ENCODE results near the gene MMP13. TPM values are rescaled to one million over a fixed set of nuclear protein-coding genes. Genes with fewer than 3 reads are reported as not detected.

Gene MMP13
- polyA plus RNA-seq, 2 of the 4 experiments (the other 2 are of a cell fraction), result not detected

DNA sequence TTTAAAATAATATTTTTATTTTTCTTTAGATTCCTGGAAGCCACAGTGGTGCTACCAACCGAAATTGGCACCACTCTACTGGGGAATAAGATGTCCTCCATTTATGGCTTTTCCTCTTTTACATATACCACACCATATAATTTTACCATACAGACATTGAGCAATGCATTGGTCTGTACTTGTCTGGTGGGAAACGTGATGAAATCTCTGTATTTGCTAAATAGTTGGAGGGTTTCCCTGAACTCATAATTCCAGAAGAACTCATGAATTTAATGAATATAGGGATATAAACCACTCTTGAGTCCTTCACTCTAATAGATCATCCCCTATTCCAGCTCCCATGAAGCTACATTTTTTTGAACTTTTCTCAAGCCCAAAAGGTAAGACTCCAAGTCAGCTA lies 28.0 kb upstream of the MMP13 start:
- ChIA-PET POLR2A (no interaction called here), CTCF (interaction anchor here (1.6 kb wide), 1 partner anchor 11 kb away, joined by 3 read pairs; no protein-coding TSS in a partner anchor)
- DNase-seq (ENCODE audit: low read depth in 1 of 2, low spot score in 1 of 2), result no peak
- 62% methylated on average over 2 of the region's 2 CpGs for WGBS (ENCODE audit: missing lambda C conversion rate)
- Histone ChIP-seq H3K27ac (no peak overlapping the region), H3K4me3 (no peak overlapping the region), H3K4me2 (no peak overlapping the region), H3K4me1 (no peaks in the 10 kb centered on the region), H3K9me3 (no peaks in the 10 kb centered on the region)
- TF ChIP-seq HEYL (CRISPR knock-in tag; IDR thresholded peaks at IDR 0.05), result no peak
- TF ChIP-seq POLR2AphosphoS2 (conservative IDR thresholded peaks at IDR 0.05; ENCODE audit: low read length), result no peak
- TF ChIP-seq JUN (IDR thresholded peaks at IDR 0.05), result no peak
- no peak for TF ChIP-seq RCOR1 (IDR thresholded peaks at IDR 0.05; ENCODE audit: low read depth, low read length)
- TF ChIP-seq, protein P1, sequence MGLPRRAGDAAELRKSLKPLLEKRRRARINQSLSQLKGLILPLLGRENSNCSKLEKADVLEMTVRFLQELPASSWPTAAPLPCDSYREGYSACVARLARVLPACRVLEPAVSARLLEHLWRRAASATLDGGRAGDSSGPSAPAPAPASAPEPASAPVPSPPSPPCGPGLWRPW (IDR thresholded peaks at IDR 0.05), result no peak
- TF ChIP-seq CHD2 (IDR thresholded peaks at IDR 0.05; ENCODE audit: low read length, partially characterized antibody), result no peak
- TF ChIP-seq SMC3 (IDR thresholded peaks at IDR 0.05), result no peak
- TF ChIP-seq HOXB13 (CRISPR knock-in tag; IDR thresholded peaks at IDR 0.05; ENCODE audit: low read depth), result no peak
- TF ChIP-seq CHD4 (IDR thresholded peaks at IDR 0.05; ENCODE audit: borderline replicate concordance), result no peak
- TF ChIP-seq, protein P2, sequence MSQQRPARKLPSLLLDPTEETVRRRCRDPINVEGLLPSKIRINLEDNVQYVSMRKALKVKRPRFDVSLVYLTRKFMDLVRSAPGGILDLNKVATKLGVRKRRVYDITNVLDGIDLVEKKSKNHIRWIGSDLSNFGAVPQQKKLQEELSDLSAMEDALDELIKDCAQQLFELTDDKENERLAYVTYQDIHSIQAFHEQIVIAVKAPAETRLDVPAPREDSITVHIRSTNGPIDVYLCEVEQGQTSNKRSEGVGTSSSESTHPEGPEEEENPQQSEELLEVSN (IDR thresholded peaks at IDR 0.05; ENCODE audit: borderline replicate concordance, low read depth), result no peak
- no peak for ATAC-seq
- FAIRE-seq, result no peak

DNA sequence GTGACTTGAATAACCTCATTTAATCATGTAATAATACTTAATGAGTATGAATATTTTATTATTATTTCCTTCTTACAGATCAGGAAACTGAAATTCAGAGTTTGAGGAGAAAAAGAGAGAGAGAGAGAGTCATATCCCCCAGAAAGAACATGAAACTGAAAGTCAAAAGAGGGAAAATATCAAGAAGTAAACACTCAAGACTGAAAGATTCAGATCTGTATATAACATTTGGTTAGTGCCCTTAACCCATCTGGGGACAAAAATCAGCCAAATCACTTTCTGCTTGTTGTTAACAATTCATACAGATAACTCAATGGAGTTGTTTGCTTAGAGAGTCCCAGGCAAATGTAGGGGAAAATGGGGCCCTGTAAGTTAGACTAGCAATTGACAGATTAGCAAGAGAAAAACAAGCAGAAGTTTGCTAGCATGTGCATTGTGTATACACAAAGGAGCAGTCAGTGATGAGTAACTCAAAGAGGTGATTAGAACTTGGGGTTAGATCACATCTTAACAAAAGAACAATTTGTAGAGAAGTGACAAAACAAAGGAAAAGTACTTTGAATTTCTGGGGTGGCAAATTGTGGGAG lies 25.9 kb upstream of the MMP13 start:
- H3K27ac ChIP-seq, result no peak overlapping the region
- H3K9me3 ChIP-seq, result no peaks in the 10 kb centered on the region
- ATAC-seq (no peak), FAIRE-seq (no peak), DNase-seq (ENCODE audit: low read depth in 1 of 2, low spot score in 1 of 2) (no peak)
- no peaks in the 10 kb centered on the region for H3K4me1 ChIP-seq
- TF ChIP-seq HOXB5 (CRISPR knock-in tag; IDR thresholded peaks at IDR 0.05) (no peak), TP53 (CRISPR knock-in tag; IDR thresholded peaks at IDR 0.05) (no peak), EP300 (IDR thresholded peaks at IDR 0.05) (no peak), GATA3 (IDR thresholded peaks at IDR 0.05; ENCODE audit: borderline replicate concordance) (no peak), JUNB (IDR thresholded peaks at IDR 0.05) (no peak), ZC3H11A (IDR thresholded peaks at IDR 0.05) (no peak), CBX8 (IDR thresholded peaks at IDR 0.05) (no peak), CHD2 (IDR thresholded peaks at IDR 0.05; ENCODE audit: low read length, partially characterized antibody) (no peak), RCOR1 (IDR thresholded peaks at IDR 0.05; ENCODE audit: low read depth, low read length) (no peak), ESRRA (IDR thresholded peaks at IDR 0.05; ENCODE audit: borderline replicate concordance, low read length) (no peak), FOSL2 (IDR thresholded peaks at IDR 0.05) (no peak), FOSL2 (CRISPR knock-in tag; IDR thresholded peaks at IDR 0.05) (no peak), ZNF302 (CRISPR knock-in tag; IDR thresholded peaks at IDR 0.05) (no peak), HOXB13 (CRISPR knock-in tag; IDR thresholded peaks at IDR 0.05; ENCODE audit: low read depth) (no peak), HEYL (CRISPR knock-in tag; IDR thresholded peaks at IDR 0.05) (no peak), MAZ (IDR thresholded peaks at IDR 0.05; ENCODE audit: borderline replicate concordance, low read depth, low read length) (no peak)
- TF ChIP-seq, protein P3, sequence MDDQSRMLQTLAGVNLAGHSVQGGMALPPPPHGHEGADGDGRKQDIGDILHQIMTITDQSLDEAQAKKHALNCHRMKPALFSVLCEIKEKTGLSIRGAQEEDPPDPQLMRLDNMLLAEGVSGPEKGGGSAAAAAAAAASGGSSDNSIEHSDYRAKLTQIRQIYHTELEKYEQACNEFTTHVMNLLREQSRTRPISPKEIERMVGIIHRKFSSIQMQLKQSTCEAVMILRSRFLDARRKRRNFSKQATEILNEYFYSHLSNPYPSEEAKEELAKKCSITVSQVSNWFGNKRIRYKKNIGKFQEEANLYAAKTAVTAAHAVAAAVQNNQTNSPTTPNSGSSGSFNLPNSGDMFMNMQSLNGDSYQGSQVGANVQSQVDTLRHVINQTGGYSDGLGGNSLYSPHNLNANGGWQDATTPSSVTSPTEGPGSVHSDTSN (IDR thresholded peaks at IDR 0.05), result no peak
- TF ChIP-seq, protein P4, sequence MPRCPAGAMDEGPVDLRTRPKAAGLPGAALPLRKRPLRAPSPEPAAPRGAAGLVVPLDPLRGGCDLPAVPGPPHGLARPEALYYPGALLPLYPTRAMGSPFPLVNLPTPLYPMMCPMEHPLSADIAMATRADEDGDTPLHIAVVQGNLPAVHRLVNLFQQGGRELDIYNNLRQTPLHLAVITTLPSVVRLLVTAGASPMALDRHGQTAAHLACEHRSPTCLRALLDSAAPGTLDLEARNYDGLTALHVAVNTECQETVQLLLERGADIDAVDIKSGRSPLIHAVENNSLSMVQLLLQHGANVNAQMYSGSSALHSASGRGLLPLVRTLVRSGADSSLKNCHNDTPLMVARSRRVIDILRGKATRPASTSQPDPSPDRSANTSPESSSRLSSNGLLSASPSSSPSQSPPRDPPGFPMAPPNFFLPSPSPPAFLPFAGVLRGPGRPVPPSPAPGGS (IDR thresholded peaks at IDR 0.05), result no peak
- TF ChIP-seq, protein P5, sequence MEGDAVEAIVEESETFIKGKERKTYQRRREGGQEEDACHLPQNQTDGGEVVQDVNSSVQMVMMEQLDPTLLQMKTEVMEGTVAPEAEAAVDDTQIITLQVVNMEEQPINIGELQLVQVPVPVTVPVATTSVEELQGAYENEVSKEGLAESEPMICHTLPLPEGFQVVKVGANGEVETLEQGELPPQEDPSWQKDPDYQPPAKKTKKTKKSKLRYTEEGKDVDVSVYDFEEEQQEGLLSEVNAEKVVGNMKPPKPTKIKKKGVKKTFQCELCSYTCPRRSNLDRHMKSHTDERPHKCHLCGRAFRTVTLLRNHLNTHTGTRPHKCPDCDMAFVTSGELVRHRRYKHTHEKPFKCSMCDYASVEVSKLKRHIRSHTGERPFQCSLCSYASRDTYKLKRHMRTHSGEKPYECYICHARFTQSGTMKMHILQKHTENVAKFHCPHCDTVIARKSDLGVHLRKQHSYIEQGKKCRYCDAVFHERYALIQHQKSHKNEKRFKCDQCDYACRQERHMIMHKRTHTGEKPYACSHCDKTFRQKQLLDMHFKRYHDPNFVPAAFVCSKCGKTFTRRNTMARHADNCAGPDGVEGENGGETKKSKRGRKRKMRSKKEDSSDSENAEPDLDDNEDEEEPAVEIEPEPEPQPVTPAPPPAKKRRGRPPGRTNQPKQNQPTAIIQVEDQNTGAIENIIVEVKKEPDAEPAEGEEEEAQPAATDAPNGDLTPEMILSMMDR (IDR thresholded peaks at IDR 0.05), result no peak
- ChIA-PET CTCF (no interaction called here), POLR2A (no interaction called here)
- H3K4me2 ChIP-seq, result no peak overlapping the region
- H3K4me3 ChIP-seq, result no peak overlapping the region
